Neutrophil (primary cell): ENCODE results near the gene TPCN1.

ENCODE experiments used
- H3K27ac ChIP-seq: fragments of 200-600 bp; sonication (generic); 2 replicates; pipeline ENCODE4 v1.5.1; 2016; ENCODE audit warnings: mild to moderate bottlenecking, moderate library complexity
- H3K27me3 ChIP-seq: fragments of 200-600 bp; sonication (generic); 2 replicates; pipeline ENCODE4 v1.6.0; 2016; ENCODE audit warnings: mild to moderate bottlenecking
- H3K36me3 ChIP-seq: fragments of 200-600 bp; sonication (generic); 2 replicates; pipeline ENCODE4 v1.5.1; 2017
- H3K4me1 ChIP-seq, 2 experiments: fragments of 200-600 bp in 1 of 2; sonication (generic) in 1 of 2; 1 replicate in 1 of 2; 2 replicates in 1 of 2; pipeline versions ENCODE4 v1.5.1 to v1.6.1; 2013 to 2016; ENCODE audit warnings: low read depth in 1 of 2, low read length in 1 of 2, mild to moderate bottlenecking in 1 of 2, moderate library complexity in 1 of 2; ENCODE audit not compliant: control insufficient read depth in 1 of 2, insufficient read depth in 1 of 2
- H3K4me3 ChIP-seq, 2 experiments: fragments of 200-600 bp in 1 of 2; sonication (generic) in 1 of 2; 1 replicate in 1 of 2; 2 replicates in 1 of 2; pipeline ENCODE4 v1.5.1; 2013 to 2016; ENCODE audit warnings: low read depth in 1 of 2, low read length in 1 of 2, mild to moderate bottlenecking in 1 of 2, moderate library complexity in 1 of 2
- H3K9me3 ChIP-seq: fragments of 200-600 bp; sonication (generic); 2 replicates; pipeline ENCODE4 v1.5.1; 2016
- TF ChIP-seq, protein P1 (sequence below): fragments of 200-600 bp; sonication (generic); IDR thresholded peaks from 2 replicates; pipeline ENCODE4 v1.5.1; 2016; ENCODE audit warnings: antibody characterized with exemption

TPCN1 gene

DNA sequence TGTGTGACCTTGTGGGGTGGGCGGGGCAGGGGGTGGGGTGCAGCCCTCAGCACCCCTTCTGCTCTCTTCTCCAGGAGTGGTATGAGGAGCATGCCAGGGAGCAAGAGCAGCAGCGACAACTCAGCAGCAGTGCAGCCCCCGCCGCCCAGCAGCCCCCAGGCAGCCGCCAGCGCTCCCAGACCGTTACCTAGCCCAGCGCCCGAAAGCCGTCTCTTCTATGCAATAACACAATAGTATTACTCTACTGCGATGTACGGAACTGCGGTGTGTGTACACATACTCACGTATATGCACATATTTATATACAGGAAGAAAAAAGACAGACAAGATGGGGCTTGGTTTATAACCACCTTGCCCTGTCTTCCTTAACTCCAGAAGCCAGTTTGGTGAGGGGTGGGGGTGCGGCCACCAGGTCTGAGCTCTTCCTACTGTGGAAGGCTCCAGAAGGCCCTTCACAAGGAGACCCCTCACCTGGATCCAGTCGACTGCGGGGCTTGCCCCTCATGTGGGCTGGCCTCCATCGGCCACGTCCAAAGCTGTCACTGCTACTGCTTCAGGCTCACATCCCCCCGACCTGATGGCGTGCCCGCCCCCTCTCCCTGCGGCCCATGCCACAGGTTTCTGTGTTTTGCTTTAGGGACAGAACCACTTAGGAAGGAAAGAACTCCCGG is 74.8 kb downstream of the TPCN1 start:
- Histone ChIP-seq H3K27ac (no peak overlapping the region), H3K4me3 (no peak overlapping the region), H3K27me3 (no peaks in the 10 kb centered on the region), H3K36me3 (peaks cover 67% of the 10 kb centered on the region), H3K4me1 (no peaks in the 10 kb centered on the region), H3K9me3 (no peaks in the 10 kb centered on the region)
- TF ChIP-seq, protein P1, sequence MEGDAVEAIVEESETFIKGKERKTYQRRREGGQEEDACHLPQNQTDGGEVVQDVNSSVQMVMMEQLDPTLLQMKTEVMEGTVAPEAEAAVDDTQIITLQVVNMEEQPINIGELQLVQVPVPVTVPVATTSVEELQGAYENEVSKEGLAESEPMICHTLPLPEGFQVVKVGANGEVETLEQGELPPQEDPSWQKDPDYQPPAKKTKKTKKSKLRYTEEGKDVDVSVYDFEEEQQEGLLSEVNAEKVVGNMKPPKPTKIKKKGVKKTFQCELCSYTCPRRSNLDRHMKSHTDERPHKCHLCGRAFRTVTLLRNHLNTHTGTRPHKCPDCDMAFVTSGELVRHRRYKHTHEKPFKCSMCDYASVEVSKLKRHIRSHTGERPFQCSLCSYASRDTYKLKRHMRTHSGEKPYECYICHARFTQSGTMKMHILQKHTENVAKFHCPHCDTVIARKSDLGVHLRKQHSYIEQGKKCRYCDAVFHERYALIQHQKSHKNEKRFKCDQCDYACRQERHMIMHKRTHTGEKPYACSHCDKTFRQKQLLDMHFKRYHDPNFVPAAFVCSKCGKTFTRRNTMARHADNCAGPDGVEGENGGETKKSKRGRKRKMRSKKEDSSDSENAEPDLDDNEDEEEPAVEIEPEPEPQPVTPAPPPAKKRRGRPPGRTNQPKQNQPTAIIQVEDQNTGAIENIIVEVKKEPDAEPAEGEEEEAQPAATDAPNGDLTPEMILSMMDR = no peak

DNA sequence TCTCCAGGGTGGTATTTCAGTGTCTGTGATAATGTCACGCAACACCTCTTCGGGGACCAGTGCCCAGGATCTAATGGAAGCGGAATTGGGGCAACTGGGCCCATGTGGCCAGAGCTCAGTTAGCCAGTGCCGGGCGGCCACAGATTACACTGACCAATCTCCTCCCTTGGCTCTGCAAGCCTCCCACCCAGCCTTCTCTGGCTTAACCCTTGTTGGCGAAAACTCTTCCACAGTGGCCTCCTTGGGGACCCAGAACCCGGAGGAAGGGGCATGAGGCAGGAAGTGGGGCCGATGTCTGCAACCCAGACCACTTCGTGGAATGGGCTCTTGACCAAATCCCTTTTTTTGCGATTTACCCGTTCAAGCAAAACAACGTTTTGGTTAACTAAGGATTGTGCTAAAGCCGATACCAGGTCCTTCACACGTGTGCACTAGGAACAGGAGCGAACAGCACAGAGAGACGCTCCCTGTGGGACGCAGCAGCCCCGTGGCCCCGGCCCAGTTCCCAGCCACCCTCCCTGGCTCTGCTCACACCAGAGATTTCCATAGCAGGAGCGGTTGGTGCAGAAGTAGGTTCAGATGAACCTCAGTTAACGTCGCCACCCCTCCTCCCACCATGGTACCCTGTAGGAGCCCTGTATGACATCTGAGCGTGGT is 75.4 kb downstream of the TPCN1 start:
- Histone ChIP-seq H3K27me3 (no peaks in the 10 kb centered on the region), H3K4me1 (no peaks in the 10 kb centered on the region), H3K9me3 (no peaks in the 10 kb centered on the region), H3K36me3 (peaks cover 65% of the 10 kb centered on the region), H3K27ac (no peak overlapping the region), H3K4me3 (no peak overlapping the region)
- TF ChIP-seq, protein P1 = no peak

DNA sequence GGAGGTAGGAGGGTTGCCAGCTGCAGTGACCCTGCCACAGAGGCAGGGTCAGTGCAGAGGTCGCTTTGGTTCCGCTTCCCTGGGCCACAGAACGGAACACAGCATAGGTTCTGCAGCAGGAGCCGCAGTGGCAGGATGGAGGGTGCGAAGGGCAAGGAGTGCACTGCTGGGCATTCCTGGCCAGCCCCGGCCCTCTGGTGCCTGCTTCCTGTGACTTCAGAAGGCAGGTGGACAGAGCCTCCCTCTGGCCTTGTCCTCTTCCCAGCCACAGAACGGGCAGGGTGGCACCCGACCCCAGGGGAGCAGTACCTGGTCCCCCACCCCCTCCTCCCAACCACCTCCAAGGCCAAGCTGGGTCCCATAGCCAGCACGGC is 75.9 kb downstream of the TPCN1 start:
- Histone ChIP-seq H3K4me3 (no peak overlapping the region), H3K4me1 (no peaks in the 10 kb centered on the region), H3K27me3 (no peaks in the 10 kb centered on the region), H3K27ac (no peak overlapping the region), H3K9me3 (no peaks in the 10 kb centered on the region), H3K36me3 (peaks cover 69% of the 10 kb centered on the region)
- TF ChIP-seq, protein P1 = no peak

DNA sequence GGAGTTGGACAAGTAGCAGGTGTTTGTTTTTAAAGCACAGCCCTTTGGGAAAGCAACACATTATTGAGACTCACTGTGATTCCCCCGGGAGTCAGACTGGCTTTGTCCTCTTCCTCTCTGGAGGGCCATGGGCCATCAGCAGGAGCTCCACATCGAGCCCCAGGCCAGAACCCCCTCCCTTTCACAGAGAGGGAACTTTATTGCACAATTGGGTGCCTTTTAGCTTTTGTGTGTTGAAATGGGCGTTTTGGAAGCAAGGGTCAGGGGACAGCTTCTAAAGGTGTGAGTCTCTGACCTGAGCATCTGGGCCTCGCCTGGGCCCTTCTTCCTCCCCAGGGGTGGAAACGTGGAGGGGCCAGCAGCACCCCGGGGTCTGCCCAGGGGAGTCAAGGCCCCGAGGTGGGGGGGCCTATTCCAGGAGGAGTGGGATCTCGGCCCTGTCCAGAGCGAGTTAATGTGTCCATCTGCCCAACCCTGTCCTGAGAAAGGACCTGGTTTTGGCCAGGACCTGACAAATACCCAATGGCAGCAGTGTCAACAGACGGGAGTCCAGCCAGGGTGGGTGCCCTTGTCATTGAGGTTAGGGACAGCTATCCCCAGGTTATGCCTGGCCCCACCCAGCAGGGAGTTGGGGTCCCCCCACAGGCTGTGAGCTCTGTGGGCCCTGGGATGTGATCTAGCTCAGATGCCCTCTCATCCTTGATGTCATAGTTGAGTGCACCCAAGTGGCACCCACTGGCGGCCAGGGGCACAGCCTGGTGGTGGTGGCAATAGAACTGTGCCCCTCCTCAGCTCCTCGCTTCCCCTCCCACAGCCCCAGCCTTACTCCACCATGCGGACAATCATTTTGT is 76.6 kb downstream of the TPCN1 start:
- Histone ChIP-seq H3K36me3 (peaks cover 67% of the 10 kb centered on the region), H3K27ac (no peak overlapping the region), H3K27me3 (no peaks in the 10 kb centered on the region), H3K9me3 (no peaks in the 10 kb centered on the region), H3K4me3 (no peak overlapping the region), H3K4me1 (peaks cover under 1 to 4% of the 10 kb centered on the region in 2 experiments)
- TF ChIP-seq, protein P1 = no peak

DNA sequence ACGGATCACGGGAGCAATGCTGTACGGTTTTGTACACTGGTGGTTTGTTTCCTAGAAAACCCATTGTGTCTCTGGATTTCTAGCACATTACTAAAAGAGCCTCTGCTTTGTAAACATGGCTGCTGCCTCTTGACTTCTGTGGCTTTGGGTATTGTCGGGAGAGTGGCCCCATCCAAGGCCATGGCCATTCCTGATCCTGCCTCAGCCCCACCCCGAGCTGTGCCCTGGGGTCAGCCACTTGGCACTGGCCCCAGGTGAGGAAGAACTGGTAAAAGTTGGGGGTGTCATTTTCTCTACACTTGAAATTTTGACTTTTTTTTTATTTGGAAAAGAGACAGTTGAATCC is 77.2 kb downstream of the TPCN1 start:
- H3K27me3 ChIP-seq = no peaks in the 10 kb centered on the region
- TF ChIP-seq, protein P1 = no peak
- H3K27ac ChIP-seq = no peak overlapping the region
- no peaks in the 10 kb centered on the region for H3K9me3 ChIP-seq
- no peak overlapping the region for H3K4me3 ChIP-seq
- H3K4me1 ChIP-seq = peaks cover 5 to 8% of the 10 kb centered on the region in 2 experiments
- peaks cover 63% of the 10 kb centered on the region for H3K36me3 ChIP-seq
